Measurements from ENCODE around the gene PI16. TPM values are rescaled to one million over a fixed set of nuclear protein-coding genes. Genes with fewer than 3 reads are reported as not detected.
A peak's percentile ranks its signal among the peaks of the same experiment; 100 is the strongest.

PI16 gene
- polyA plus RNA-seq, 2 donors: 1.9 to 2.7 TPM

DNA sequence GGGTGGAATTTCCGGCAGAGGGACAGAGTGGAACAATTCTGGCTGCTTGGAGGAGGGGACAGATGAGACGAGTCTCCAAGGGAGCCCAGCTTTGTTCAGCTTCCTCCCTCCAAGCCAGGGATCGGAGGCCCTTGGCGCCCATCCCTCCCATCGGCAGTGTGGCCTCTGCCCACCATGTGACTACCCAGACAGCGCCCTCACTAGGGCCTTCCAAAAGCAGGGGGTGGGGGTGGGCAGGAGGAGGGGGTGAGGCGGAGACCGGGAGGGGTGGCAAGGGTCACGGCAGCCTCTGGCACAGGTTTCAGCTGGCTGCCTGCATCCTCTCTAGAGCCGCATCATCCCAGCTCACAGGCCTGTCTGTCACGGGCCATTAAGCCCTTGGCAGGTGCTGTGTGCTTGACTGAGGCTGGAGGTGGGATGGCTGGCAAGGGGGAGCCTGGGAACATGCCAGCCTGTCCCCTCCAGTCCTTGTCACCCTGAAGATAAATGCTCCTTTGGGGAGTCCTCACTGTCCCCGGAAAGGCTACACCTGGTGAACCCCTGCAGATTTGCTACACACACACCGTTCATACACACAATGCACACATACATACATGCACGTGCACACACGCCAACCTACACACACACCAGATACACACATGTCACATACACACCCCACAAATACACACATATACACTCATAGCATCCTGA, 44.7 kb downstream of the PI16 start:
- Histone ChIP-seq H3K27ac (ENCODE audit: low read depth in 2 of 2, low read length in 1 of 2) (no peak overlapping the region), H3K27me3 (ENCODE audit: control insufficient read depth in 1 of 2, insufficient read depth in 2 of 2, low read length in 2 of 2) (no peaks in the 10 kb centered on the region), H3K4me3 (ENCODE audit: low read depth in 1 of 2, low read length in 2 of 2) (no peak overlapping the region), H3K9me3 (ENCODE audit: control insufficient read depth in 2 of 2, insufficient read depth in 1 of 2, low read depth in 1 of 2, low read length in 1 of 2) (no peaks in the 10 kb centered on the region), H3K4me1 (ENCODE audit: control insufficient read depth in 2 of 2, insufficient read depth in 2 of 2, low read length in 1 of 2) (peaks cover 0 to 8% of the 10 kb centered on the region in 2 donors), H3K36me3 (ENCODE audit: control insufficient read depth in 2 of 2, insufficient read depth in 2 of 2, low read length in 1 of 2) (no peaks in the 10 kb centered on the region)
- 65 to 70% methylated on average over 14 to 15 of the region's 15 CpGs for WGBS, 2 donors

DNA sequence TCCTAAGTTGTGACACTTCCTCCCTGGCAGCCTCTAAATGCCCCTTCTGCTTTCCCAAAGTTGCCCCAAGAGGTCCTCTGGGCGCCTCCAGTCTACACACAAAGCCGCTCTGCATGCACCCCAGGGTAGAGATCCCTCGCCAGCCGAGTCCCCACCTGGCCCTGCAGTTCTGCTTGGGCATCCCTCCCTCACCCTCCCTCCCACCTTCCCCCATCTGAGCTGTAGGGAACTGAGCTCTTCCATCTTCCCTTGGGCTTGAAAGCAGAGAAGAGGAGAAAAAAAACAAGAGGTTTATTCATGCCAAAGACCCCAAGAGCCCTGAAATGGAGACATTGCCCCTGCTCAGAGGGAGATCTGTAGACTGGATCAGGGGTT, 45.2 kb downstream of the PI16 start:
- peaks cover 0 to 8% of the 10 kb centered on the region in 2 donors for H3K4me1 ChIP-seq (ENCODE audit: control insufficient read depth in 2 of 2, insufficient read depth in 2 of 2, low read length in 1 of 2)
- H3K27me3 ChIP-seq (ENCODE audit: control insufficient read depth in 1 of 2, insufficient read depth in 2 of 2, low read length in 2 of 2): no peaks in the 10 kb centered on the region
- no peak overlapping the region for H3K27ac ChIP-seq (ENCODE audit: low read depth in 2 of 2, low read length in 1 of 2)
- H3K4me3 ChIP-seq (ENCODE audit: low read depth in 1 of 2, low read length in 2 of 2): no peak overlapping the region
- H3K36me3 ChIP-seq (ENCODE audit: control insufficient read depth in 2 of 2, insufficient read depth in 2 of 2, low read length in 1 of 2): no peaks in the 10 kb centered on the region
- H3K9me3 ChIP-seq (ENCODE audit: control insufficient read depth in 2 of 2, insufficient read depth in 1 of 2, low read depth in 1 of 2, low read length in 1 of 2): no peaks in the 10 kb centered on the region
- 93 to 94% methylated on average over 4 of the region's 4 CpGs for WGBS, 2 donors

DNA sequence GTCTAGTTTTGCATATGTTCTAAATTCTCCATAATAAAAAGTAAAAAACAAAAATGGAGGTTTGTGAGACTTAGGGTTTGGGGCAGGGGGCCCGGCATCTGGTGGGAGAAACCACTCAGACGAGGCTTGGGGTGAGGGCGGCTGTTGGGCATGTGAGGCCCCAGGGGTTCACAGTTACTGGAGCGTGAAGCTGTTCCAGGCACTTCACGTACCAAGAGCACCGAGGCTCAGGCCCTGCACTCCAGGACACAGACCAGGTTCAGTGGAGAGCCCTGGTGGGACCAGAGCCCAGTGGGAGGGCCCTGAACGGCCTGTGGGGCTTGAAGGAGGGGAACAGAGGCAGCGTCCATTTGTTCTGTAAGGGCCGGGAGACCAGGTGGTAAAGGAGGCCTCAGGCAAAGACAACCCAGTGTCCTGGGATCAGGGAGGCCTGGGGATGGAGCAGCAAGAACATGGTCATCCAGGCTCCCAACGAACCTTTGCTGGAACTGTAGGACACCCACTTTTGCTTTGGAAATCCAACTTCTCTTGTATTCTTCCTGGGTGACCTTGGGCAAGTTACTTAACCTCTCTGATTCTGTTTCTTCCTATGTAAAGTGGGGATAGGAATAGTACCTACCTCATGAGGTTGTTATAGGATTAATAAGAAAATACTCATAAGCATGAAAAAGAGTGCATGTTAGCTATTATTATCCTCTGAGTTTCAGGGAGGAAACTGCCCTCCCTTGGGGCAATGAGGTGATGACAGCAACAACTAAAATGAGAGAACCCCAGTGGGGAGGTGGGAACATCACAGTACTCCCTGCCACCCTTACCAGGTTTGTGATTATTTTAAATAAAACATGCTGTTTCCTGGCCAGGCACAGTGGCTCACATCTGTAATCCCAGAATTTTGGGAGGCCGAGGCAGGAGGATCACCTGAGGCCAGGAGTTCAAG, 49.8 kb downstream of the PI16 start:
- Histone ChIP-seq H3K36me3 (ENCODE audit: control insufficient read depth in 2 of 2, insufficient read depth in 2 of 2, low read length in 1 of 2) (no peaks in the 10 kb centered on the region), H3K4me3 (ENCODE audit: low read depth in 1 of 2, low read length in 2 of 2) (no peak overlapping the region), H3K27me3 (ENCODE audit: control insufficient read depth in 1 of 2, insufficient read depth in 2 of 2, low read length in 2 of 2) (no peaks in the 10 kb centered on the region), H3K4me1 (ENCODE audit: control insufficient read depth in 2 of 2, insufficient read depth in 2 of 2, low read length in 1 of 2) (peaks cover 0 to 6% of the 10 kb centered on the region in 2 donors), H3K9me3 (ENCODE audit: control insufficient read depth in 2 of 2, insufficient read depth in 1 of 2, low read depth in 1 of 2, low read length in 1 of 2) (no peaks in the 10 kb centered on the region), H3K27ac (ENCODE audit: low read depth in 2 of 2, low read length in 1 of 2) (no peak overlapping the region)
- 82 to 89% methylated on average over 11 of the region's 11 CpGs for WGBS, 2 donors

DNA sequence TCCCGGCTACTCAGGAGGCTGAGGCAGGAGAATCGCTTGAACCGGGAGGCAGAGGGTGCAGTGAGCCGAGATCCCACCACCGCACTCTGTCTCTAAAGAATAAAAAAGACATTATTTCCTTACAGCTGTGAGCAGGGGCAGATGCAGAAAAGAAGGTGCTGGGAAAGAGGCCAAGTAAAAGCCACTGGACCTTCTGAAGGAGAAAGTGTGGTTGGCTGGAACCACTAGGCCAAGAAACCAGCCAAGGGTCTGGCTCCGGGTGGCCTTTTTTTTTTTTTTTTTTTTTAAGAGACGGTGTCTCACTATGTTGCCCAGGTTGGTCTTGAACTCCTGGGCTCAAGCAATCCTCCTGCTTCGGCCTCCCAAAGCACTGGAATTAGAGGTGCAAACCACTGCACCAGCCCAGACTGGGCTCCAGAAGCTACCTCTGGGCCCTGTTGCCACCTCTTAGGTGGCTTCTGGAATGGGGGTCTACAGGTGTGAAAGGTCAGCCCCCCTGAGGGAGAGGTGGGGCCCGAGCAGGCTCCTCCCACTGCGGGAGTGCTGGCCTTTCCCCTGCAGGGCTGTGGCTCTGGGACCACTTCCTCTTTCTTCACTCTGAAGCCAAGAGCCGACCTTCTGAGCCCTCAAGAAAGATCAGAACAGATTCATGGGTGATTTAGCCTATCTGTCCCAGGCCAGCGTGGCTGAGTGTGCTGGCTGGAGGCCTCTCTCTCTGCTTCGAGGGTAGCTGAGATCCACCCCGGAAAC, 50.7 kb downstream of the PI16 start, which contains the start of gene FGD2:
Gene FGD2, plus strand, starts transcription at position 595 of the 750 bp plus-strand sequence. CDS start 163 bp downstream, outside the sequence.
- 62 to 70% methylated on average over 14 of the region's 14 CpGs for WGBS, 2 donors
- H3K9me3 ChIP-seq (ENCODE audit: control insufficient read depth in 2 of 2, insufficient read depth in 1 of 2, low read depth in 1 of 2, low read length in 1 of 2): no peaks in the 10 kb centered on the region
- H3K36me3 ChIP-seq (ENCODE audit: control insufficient read depth in 2 of 2, insufficient read depth in 2 of 2, low read length in 1 of 2): no peaks in the 10 kb centered on the region
- H3K27ac ChIP-seq (ENCODE audit: low read depth in 2 of 2, low read length in 1 of 2): peak within 1 kb of the TSS; percentile 23 to 61
- no peaks in the 10 kb centered on the region for H3K27me3 ChIP-seq (ENCODE audit: control insufficient read depth in 1 of 2, insufficient read depth in 2 of 2, low read length in 2 of 2)
- peak within 1 kb of the TSS; percentile 22 to 33 for H3K4me3 ChIP-seq (ENCODE audit: low read depth in 1 of 2, low read length in 2 of 2)
- H3K4me1 ChIP-seq (ENCODE audit: control insufficient read depth in 2 of 2, insufficient read depth in 2 of 2, low read length in 1 of 2): peaks cover 0 to 6% of the 10 kb centered on the region in 2 donors

DNA sequence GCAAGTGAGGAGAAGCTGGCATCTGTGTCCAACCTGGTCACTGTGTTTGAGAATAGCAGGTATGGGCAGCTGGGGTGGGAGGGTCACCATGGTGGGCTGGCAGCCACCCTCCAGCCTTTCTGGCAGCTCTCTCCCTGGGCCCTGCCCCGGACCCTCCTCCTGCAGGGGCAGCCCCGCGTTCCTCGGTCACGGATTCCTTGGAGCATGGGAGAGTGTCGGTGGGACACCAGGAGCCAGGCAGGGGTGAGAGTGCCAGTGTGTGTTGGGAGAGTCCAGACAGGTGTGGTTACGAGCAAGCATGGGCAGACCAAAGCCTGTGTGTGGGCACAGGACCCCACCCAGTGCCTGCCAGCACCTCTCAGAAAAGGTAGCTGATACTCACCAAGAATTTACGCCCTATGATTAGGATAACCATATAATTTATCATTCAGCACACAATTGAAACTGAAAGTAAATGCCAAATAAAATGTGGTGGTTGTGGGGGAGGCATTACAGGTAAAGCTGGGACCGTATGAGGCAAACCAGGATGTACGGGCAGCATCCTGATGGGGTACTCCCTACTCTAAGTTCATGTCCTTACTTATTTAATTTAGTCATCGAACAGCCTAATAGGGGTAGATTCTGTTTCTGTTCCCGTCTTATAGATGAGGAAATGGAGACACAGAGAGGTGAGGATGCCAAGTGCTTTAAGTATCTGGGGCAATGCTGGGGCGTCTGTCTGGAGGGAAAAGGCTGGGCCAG, 51.5 kb downstream of the PI16 start:
- H3K27ac ChIP-seq (ENCODE audit: low read depth in 2 of 2, low read length in 1 of 2): peak overlapping the region; percentile 23 to 61
- 43 to 56% methylated on average over 13 of the region's 13 CpGs for WGBS, 2 donors
- H3K27me3 ChIP-seq (ENCODE audit: control insufficient read depth in 1 of 2, insufficient read depth in 2 of 2, low read length in 2 of 2): no peaks in the 10 kb centered on the region
- no peaks in the 10 kb centered on the region for H3K36me3 ChIP-seq (ENCODE audit: control insufficient read depth in 2 of 2, insufficient read depth in 2 of 2, low read length in 1 of 2)
- no peaks in the 10 kb centered on the region for H3K9me3 ChIP-seq (ENCODE audit: control insufficient read depth in 2 of 2, insufficient read depth in 1 of 2, low read depth in 1 of 2, low read length in 1 of 2)
- peak overlapping the region; percentile 22 to 33 for H3K4me3 ChIP-seq (ENCODE audit: low read depth in 1 of 2, low read length in 2 of 2)
- peaks cover 0 to 6% of the 10 kb centered on the region in 2 donors for H3K4me1 ChIP-seq (ENCODE audit: control insufficient read depth in 2 of 2, insufficient read depth in 2 of 2, low read length in 1 of 2)

DNA sequence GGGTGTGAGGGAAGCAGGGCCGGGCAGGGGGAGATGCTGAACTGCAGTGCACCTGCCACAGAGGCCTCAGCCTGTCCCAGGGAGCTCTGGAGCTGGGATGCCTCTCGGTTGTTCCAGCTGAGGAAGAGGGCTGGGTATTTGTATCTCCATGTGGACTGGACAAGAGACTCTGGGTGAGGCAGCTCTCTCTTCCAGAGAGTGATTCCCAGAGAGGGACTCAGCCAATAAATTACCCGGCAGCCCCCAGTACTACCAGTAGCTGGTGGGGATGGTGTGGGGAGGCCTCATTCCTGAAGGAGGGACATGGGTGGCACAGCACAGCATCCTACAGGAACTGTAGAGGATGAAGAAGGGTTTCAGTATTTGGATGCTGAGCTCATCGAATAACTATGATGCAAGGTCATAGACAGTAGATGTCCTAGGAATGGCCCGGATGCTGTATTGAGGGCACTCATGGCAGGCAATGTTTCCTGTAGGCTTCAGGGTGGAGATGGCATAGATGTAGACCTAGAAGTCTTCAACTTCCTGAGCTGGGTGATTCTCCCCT, 52.3 kb downstream of the PI16 start:
- no peaks in the 10 kb centered on the region for H3K36me3 ChIP-seq (ENCODE audit: control insufficient read depth in 2 of 2, insufficient read depth in 2 of 2, low read length in 1 of 2)
- peaks cover 0 to 6% of the 10 kb centered on the region in 2 donors for H3K4me1 ChIP-seq (ENCODE audit: control insufficient read depth in 2 of 2, insufficient read depth in 2 of 2, low read length in 1 of 2)
- peak overlapping the region in 1 of 2 donors; percentile 61 for H3K27ac ChIP-seq (ENCODE audit: low read depth in 2 of 2, low read length in 1 of 2)
- 63 to 75% methylated on average over 5 of the region's 5 CpGs for WGBS, 2 donors
- H3K27me3 ChIP-seq (ENCODE audit: control insufficient read depth in 1 of 2, insufficient read depth in 2 of 2, low read length in 2 of 2): no peaks in the 10 kb centered on the region
- no peaks in the 10 kb centered on the region for H3K9me3 ChIP-seq (ENCODE audit: control insufficient read depth in 2 of 2, insufficient read depth in 1 of 2, low read depth in 1 of 2, low read length in 1 of 2)
- no peak overlapping the region for H3K4me3 ChIP-seq (ENCODE audit: low read depth in 1 of 2, low read length in 2 of 2)

DNA sequence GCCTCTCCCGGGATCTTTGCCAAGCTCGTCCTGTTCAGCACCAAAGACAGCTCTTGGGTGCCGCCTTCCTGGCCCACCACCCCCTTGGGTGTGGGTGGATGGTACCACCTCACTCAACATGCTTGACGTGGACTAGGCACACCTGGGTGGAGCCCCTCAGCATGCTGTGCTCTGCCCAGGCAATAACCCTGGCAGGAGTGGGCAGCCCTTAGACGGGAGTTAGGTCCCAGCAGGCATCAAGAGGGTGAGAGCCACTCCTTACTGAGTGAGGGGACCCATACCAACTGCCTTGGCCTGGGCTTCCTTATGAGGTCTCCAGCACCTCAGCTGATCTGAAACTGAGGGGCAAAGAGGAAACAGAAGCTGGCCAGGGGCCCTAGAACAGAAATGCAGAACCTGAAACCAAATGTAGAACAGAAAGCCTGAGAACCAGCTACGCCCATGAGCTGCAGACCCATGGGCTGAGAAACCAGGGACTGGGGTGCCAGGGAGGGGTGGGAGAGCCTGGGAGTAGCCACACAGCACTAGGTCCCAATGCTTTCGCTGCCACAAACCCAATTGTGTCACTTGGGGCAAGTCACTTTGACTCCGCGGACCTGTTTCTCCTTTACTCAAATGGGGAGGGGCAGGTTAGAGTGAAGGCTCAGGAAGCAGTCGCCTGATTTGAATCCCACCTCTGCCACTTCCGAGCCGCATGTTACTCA, 53.0 kb downstream of the PI16 start:
- WGBS, 2 donors: 65 to 67% methylated on average over 12 of the region's 12 CpGs
- Histone ChIP-seq H3K27ac (ENCODE audit: low read depth in 2 of 2, low read length in 1 of 2) (peak overlapping the region in 1 of 2 donors; percentile 26), H3K4me1 (ENCODE audit: control insufficient read depth in 2 of 2, insufficient read depth in 2 of 2, low read length in 1 of 2) (peaks cover 0 to 6% of the 10 kb centered on the region in 2 donors), H3K27me3 (ENCODE audit: control insufficient read depth in 1 of 2, insufficient read depth in 2 of 2, low read length in 2 of 2) (no peaks in the 10 kb centered on the region), H3K9me3 (ENCODE audit: control insufficient read depth in 2 of 2, insufficient read depth in 1 of 2, low read depth in 1 of 2, low read length in 1 of 2) (no peaks in the 10 kb centered on the region), H3K4me3 (ENCODE audit: low read depth in 1 of 2, low read length in 2 of 2) (no peak overlapping the region), H3K36me3 (ENCODE audit: control insufficient read depth in 2 of 2, insufficient read depth in 2 of 2, low read length in 1 of 2) (no peaks in the 10 kb centered on the region)

Measured in esophagus (tissue), 2 donors.